Measurements from ENCODE around the gene ANKRD60.

Gene ANKRD60

GRCh38 chr20:58205850-58206249 is 22.6 kb downstream of the ANKRD60 start:
- Histone ChIP-seq H3K4me1 (ENCODE audit: control insufficient read depth, insufficient read depth, low read depth, low read length) (peaks cover 2% of the 10 kb centered on the region), H3K4ac (ENCODE audit: low read depth in 1 of 2, low read length in 2 of 2) (no peak overlapping the region), H3K27me3 (ENCODE audit: control insufficient read depth in 1 of 2, insufficient read depth in 1 of 2, low read length in 2 of 2) (peaks cover 18 to 33% of the 10 kb centered on the region in 2 experiments), H3K23ac (ENCODE audit: low read length in 2 of 2) (no peak overlapping the region), H3K9ac (ENCODE audit: low read length) (no peak overlapping the region), H3K18ac (ENCODE audit: low read depth in 1 of 2, low read length in 2 of 2) (no peak overlapping the region), H2BK12ac (ENCODE audit: low read length in 2 of 2) (no peak overlapping the region), H3K79me1 (replicated peaks; ENCODE audit: low read length, poor library complexity, severe bottlenecking) (no peaks in the 10 kb centered on the region), H2AFZ (ENCODE audit: low read depth, low read length) (no peak overlapping the region), H3K4me2 (ENCODE audit: low read length, poor library complexity, severe bottlenecking) (no peak overlapping the region), H3K27ac (ENCODE audit: low read length, poor library complexity, severe bottlenecking) (no peak overlapping the region), H4K91ac (ENCODE audit: low read length) (no peak overlapping the region), H2BK120ac (ENCODE audit: low read depth, low read length) (no peak overlapping the region), H3K9me3 (ENCODE audit: control insufficient read depth, low read length) (no peaks in the 10 kb centered on the region), H3K36me3 (ENCODE audit: control insufficient read depth in 1 of 2, insufficient read depth in 2 of 2, low read depth in 1 of 2, low read length in 2 of 2) (no peaks in the 10 kb centered on the region), H2AK5ac (ENCODE audit: low read length, severe bottlenecking) (no peak overlapping the region), H3K4me3 (ENCODE audit: insufficient read depth in 1 of 2, low read depth in 1 of 2, low read length in 2 of 2) (no peak overlapping the region), H2BK15ac (ENCODE audit: low read depth, poor library complexity, severe bottlenecking) (no peak overlapping the region), H2BK5ac (ENCODE audit: low read depth, low read length, poor library complexity, severe bottlenecking) (no peak overlapping the region), H3K14ac (ENCODE audit: low read length in 2 of 2) (no peak overlapping the region), H4K8ac (ENCODE audit: low read length) (no peak overlapping the region)
- 90% methylated on average over 31 of the region's 31 CpGs for WGBS
- DNase-seq, result no peak

- no peak overlapping the region for H3K4me3 ChIP-seq (ENCODE audit: insufficient read depth in 1 of 2, low read depth in 1 of 2, low read length in 2 of 2)
- H3K9me3 ChIP-seq (ENCODE audit: control insufficient read depth, low read length), result no peaks in the 10 kb centered on the region
- H3K36me3 ChIP-seq (ENCODE audit: control insufficient read depth in 1 of 2, insufficient read depth in 2 of 2, low read depth in 1 of 2, low read length in 2 of 2), result no peaks in the 10 kb centered on the region
- no peak overlapping the region for H4K91ac ChIP-seq (ENCODE audit: low read length)
- H4K8ac ChIP-seq (ENCODE audit: low read length), result no peak overlapping the region
- peaks cover 7 to 34% of the 10 kb centered on the region in 2 experiments for H3K27me3 ChIP-seq (ENCODE audit: control insufficient read depth in 1 of 2, insufficient read depth in 1 of 2, low read length in 2 of 2)
- no peak overlapping the region for H3K14ac ChIP-seq (ENCODE audit: low read length in 2 of 2)
- H3K79me1 ChIP-seq (replicated peaks; ENCODE audit: low read length, poor library complexity, severe bottlenecking), result no peaks in the 10 kb centered on the region
- H3K23ac ChIP-seq (ENCODE audit: low read length in 2 of 2), result no peak overlapping the region
- no peak overlapping the region for H3K4me2 ChIP-seq (ENCODE audit: low read length, poor library complexity, severe bottlenecking)
- no peak overlapping the region for H2BK120ac ChIP-seq (ENCODE audit: low read depth, low read length)
- no peak overlapping the region for H2BK12ac ChIP-seq (ENCODE audit: low read length in 2 of 2)
- H3K4ac ChIP-seq (ENCODE audit: low read depth in 1 of 2, low read length in 2 of 2), result no peak overlapping the region
- H2AFZ ChIP-seq (ENCODE audit: low read depth, low read length), result no peak overlapping the region
- H2BK5ac ChIP-seq (ENCODE audit: low read depth, low read length, poor library complexity, severe bottlenecking), result no peak overlapping the region
- no peaks in the 10 kb centered on the region for H3K4me1 ChIP-seq (ENCODE audit: control insufficient read depth, insufficient read depth, low read depth, low read length)
- H3K9ac ChIP-seq (ENCODE audit: low read length), result no peak overlapping the region
- no peak overlapping the region for H3K27ac ChIP-seq (ENCODE audit: low read length, poor library complexity, severe bottlenecking)
- no peak overlapping the region for H2AK5ac ChIP-seq (ENCODE audit: low read length, severe bottlenecking)
- no peak overlapping the region for H2BK15ac ChIP-seq (ENCODE audit: low read depth, poor library complexity, severe bottlenecking)
- DNase-seq, result no peak
- no peak overlapping the region for H3K18ac ChIP-seq (ENCODE audit: low read depth in 1 of 2, low read length in 2 of 2)
Observed at GRCh38 chr20:58202044-58202443, 26.4 kb downstream of the ANKRD60 start.

GRCh38 chr20:58201616-58202015 is 26.8 kb downstream of the ANKRD60 start:
- no peaks in the 10 kb centered on the region for H3K79me1 ChIP-seq (replicated peaks; ENCODE audit: low read length, poor library complexity, severe bottlenecking)
- WGBS, result 94% methylated on average over 8 of the region's 9 CpGs
- no peak overlapping the region for H3K18ac ChIP-seq (ENCODE audit: low read depth in 1 of 2, low read length in 2 of 2)
- H2AK5ac ChIP-seq (ENCODE audit: low read length, severe bottlenecking), result no peak overlapping the region
- H2BK15ac ChIP-seq (ENCODE audit: low read depth, poor library complexity, severe bottlenecking), result no peak overlapping the region
- H3K14ac ChIP-seq (ENCODE audit: low read length in 2 of 2), result no peak overlapping the region
- H3K36me3 ChIP-seq (ENCODE audit: control insufficient read depth in 1 of 2, insufficient read depth in 2 of 2, low read depth in 1 of 2, low read length in 2 of 2), result no peaks in the 10 kb centered on the region
- no peak overlapping the region for H3K23ac ChIP-seq (ENCODE audit: low read length in 2 of 2)
- H3K27me3 ChIP-seq (ENCODE audit: control insufficient read depth in 1 of 2, insufficient read depth in 1 of 2, low read length in 2 of 2), result peaks cover 5 to 34% of the 10 kb centered on the region in 2 experiments
- DNase-seq, result no peak
- H2BK12ac ChIP-seq (ENCODE audit: low read length in 2 of 2), result no peak overlapping the region
- H4K91ac ChIP-seq (ENCODE audit: low read length), result no peak overlapping the region
- no peak overlapping the region for H2BK5ac ChIP-seq (ENCODE audit: low read depth, low read length, poor library complexity, severe bottlenecking)
- H3K4me3 ChIP-seq (ENCODE audit: insufficient read depth in 1 of 2, low read depth in 1 of 2, low read length in 2 of 2), result no peak overlapping the region
- no peak overlapping the region for H3K4me2 ChIP-seq (ENCODE audit: low read length, poor library complexity, severe bottlenecking)
- no peak overlapping the region for H4K8ac ChIP-seq (ENCODE audit: low read length)
- no peak overlapping the region for H3K4ac ChIP-seq (ENCODE audit: low read depth in 1 of 2, low read length in 2 of 2)
- no peak overlapping the region for H3K9ac ChIP-seq (ENCODE audit: low read length)
- H3K27ac ChIP-seq (ENCODE audit: low read length, poor library complexity, severe bottlenecking), result no peak overlapping the region
- H2BK120ac ChIP-seq (ENCODE audit: low read depth, low read length), result no peak overlapping the region
- no peak overlapping the region for H2AFZ ChIP-seq (ENCODE audit: low read depth, low read length)
- no peaks in the 10 kb centered on the region for H3K4me1 ChIP-seq (ENCODE audit: control insufficient read depth, insufficient read depth, low read depth, low read length)
- H3K9me3 ChIP-seq (ENCODE audit: control insufficient read depth, low read length), result no peaks in the 10 kb centered on the region

- Histone ChIP-seq H2AK5ac (ENCODE audit: low read length, severe bottlenecking) (no peak overlapping the region), H2AFZ (ENCODE audit: low read depth, low read length) (no peak overlapping the region), H3K23ac (ENCODE audit: low read length in 2 of 2) (no peak overlapping the region), H2BK120ac (ENCODE audit: low read depth, low read length) (no peak overlapping the region), H3K14ac (ENCODE audit: low read length in 2 of 2) (no peak overlapping the region), H3K79me1 (replicated peaks; ENCODE audit: low read length, poor library complexity, severe bottlenecking) (no peaks in the 10 kb centered on the region), H2BK5ac (ENCODE audit: low read depth, low read length, poor library complexity, severe bottlenecking) (no peak overlapping the region), H3K4me2 (ENCODE audit: low read length, poor library complexity, severe bottlenecking) (no peak overlapping the region), H3K9ac (ENCODE audit: low read length) (no peak overlapping the region), H2BK12ac (ENCODE audit: low read length in 2 of 2) (no peak overlapping the region), H3K18ac (ENCODE audit: low read depth in 1 of 2, low read length in 2 of 2) (no peak overlapping the region), H3K4me1 (ENCODE audit: control insufficient read depth, insufficient read depth, low read depth, low read length) (no peaks in the 10 kb centered on the region), H3K27me3 (ENCODE audit: control insufficient read depth in 1 of 2, insufficient read depth in 1 of 2, low read length in 2 of 2) (peaks cover 0 to 29% of the 10 kb centered on the region in 2 experiments), H3K4ac (ENCODE audit: low read depth in 1 of 2, low read length in 2 of 2) (no peak overlapping the region), H3K4me3 (ENCODE audit: insufficient read depth in 1 of 2, low read depth in 1 of 2, low read length in 2 of 2) (no peak overlapping the region), H4K8ac (ENCODE audit: low read length) (no peak overlapping the region), H3K9me3 (ENCODE audit: control insufficient read depth, low read length) (no peaks in the 10 kb centered on the region), H3K27ac (ENCODE audit: low read length, poor library complexity, severe bottlenecking) (no peak overlapping the region), H3K36me3 (ENCODE audit: control insufficient read depth in 1 of 2, insufficient read depth in 2 of 2, low read depth in 1 of 2, low read length in 2 of 2) (no peaks in the 10 kb centered on the region), H4K91ac (ENCODE audit: low read length) (no peak overlapping the region), H2BK15ac (ENCODE audit: low read depth, poor library complexity, severe bottlenecking) (no peak overlapping the region)
- WGBS, result 85% methylated on average over 2 of the region's 4 CpGs
- DNase-seq, result no peak
Observed at GRCh38 chr20:58199469-58199868, 29.0 kb downstream of the ANKRD60 start.
